ENCODE measurements around the gene SCG5. TPM values are rescaled to one million over a fixed set of nuclear protein-coding genes. Genes with fewer than 3 reads are reported as not detected.

Gene SCG5
- polyA plus RNA-seq, 1 donor = 7.0 TPM

GRCh38 chr15:32692286-32692685, 50.8 kb downstream of the SCG5 start:
- no peak for DNase-seq

- DNase-seq = no peak
These were observed 52.9 kb downstream of the SCG5 start for GRCh38 chr15:32694222-32694983.

GRCh38 chr15:32698773-32699390, 57.4 kb downstream of the SCG5 start:
- no peak for DNase-seq

- DNase-seq = no peak
These were observed 59.1 kb downstream of the SCG5 start for GRCh38 chr15:32700501-32701150.

- DNase-seq = no peak
These were observed 60.4 kb downstream of the SCG5 start for GRCh38 chr15:32701863-32702262.

- DNase-seq = no peak
These were observed 63.0 kb downstream of the SCG5 start for GRCh38 chr15:32704395-32704981.

GRCh38 chr15:32705446-32705845, 63.9 kb downstream of the SCG5 start:
- no peak for DNase-seq

GRCh38 chr15:32706704-32707103, 65.2 kb downstream of the SCG5 start:
- DNase-seq = no peak

- DNase-seq = no peak
These were observed 65.9 kb downstream of the SCG5 start for GRCh38 chr15:32707436-32707835.

GRCh38 chr15:32709295-32710033, 68.0 kb downstream of the SCG5 start:
- DNase-seq = no peak

GRCh38 chr15:32715276-32715675, 73.8 kb downstream of the SCG5 start:
- DNase-seq = no peak

- DNase-seq = no peak
These were observed 74.9 kb downstream of the SCG5 start for GRCh38 chr15:32716216-32716914.

- no peak for DNase-seq
These were observed 75.5 kb downstream of the SCG5 start for GRCh38 chr15:32716915-32717425.

GRCh38 chr15:32717426-32718226, 76.1 kb downstream of the SCG5 start, which contains the start of gene GREM1:
GREM1 (plus strand) TSS chr15:32718004; CDS start chr15:32730691, 12,687 bp downstream.
- peak; percentile 30 for DNase-seq

GRCh38 chr15:32718227-32718820, 76.8 kb downstream of the SCG5 start:
- DNase-seq = no peak

- no peak for DNase-seq
These were observed 77.6 kb downstream of the SCG5 start for GRCh38 chr15:32718821-32719716.

GRCh38 chr15:32721596-32721995, 80.1 kb downstream of the SCG5 start:
- no peak for DNase-seq

- no peak for DNase-seq
These were observed 80.6 kb downstream of the SCG5 start for GRCh38 chr15:32722136-32722535.

Data from hindlimb muscle (tissue), 1 donor.